ENCODE results near the gene ANGPTL2.

ANGPTL2 gene

GRCh38 chr9:127083138-127083980, 39.1 kb downstream of the ANGPTL2 start:
- no peak for TF ChIP-seq CREB5 (CRISPR knock-in tag; IDR thresholded peaks at IDR 0.05; ENCODE audit: low read depth)
- no peak for ATAC-seq

GRCh38 chr9:127081250-127082185, 40.9 kb downstream of the ANGPTL2 start:
- TF ChIP-seq ARNTL (CRISPR knock-in tag; IDR thresholded peaks at IDR 0.05; ENCODE audit: borderline replicate concordance, low read depth) (no peak), TSHZ2 (CRISPR knock-in tag; IDR thresholded peaks at IDR 0.05) (no peak), ZFP30 (CRISPR knock-in tag; IDR thresholded peaks at IDR 0.05) (no peak), SNAI2 (CRISPR knock-in tag; IDR thresholded peaks at IDR 0.05) (no peak), OSR1 (CRISPR knock-in tag; IDR thresholded peaks at IDR 0.05) (no peak), ISL1 (CRISPR knock-in tag; IDR thresholded peaks at IDR 0.05) (no peak), CSDC2 (CRISPR knock-in tag; IDR thresholded peaks at IDR 0.05) (no peak), ZC3H10 (CRISPR knock-in tag; IDR thresholded peaks at IDR 0.05) (no peak), ZNF8 (CRISPR knock-in tag; IDR thresholded peaks at IDR 0.05) (no peak), ZNF565 (CRISPR knock-in tag; conservative IDR thresholded peaks at IDR 0.05; ENCODE audit: low read depth) (no peak), RARB (CRISPR knock-in tag; IDR thresholded peaks at IDR 0.05) (no peak)
- TF ChIP-seq, protein P1, sequence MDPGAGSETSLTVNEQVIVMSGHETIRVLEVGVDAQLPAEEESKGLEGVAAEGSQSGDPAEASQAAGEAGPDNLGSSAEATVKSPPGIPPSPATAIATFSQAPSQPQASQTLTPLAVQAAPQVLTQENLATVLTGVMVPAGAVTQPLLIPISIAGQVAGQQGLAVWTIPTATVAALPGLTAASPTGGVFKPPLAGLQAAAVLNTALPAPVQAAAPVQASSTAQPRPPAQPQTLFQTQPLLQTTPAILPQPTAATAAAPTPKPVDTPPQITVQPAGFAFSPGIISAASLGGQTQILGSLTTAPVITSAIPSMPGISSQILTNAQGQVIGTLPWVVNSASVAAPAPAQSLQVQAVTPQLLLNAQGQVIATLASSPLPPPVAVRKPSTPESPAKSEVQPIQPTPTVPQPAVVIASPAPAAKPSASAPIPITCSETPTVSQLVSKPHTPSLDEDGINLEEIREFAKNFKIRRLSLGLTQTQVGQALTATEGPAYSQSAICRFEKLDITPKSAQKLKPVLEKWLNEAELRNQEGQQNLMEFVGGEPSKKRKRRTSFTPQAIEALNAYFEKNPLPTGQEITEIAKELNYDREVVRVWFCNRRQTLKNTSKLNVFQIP (CRISPR knock-in tag; IDR thresholded peaks at IDR 0.05; ENCODE audit: borderline replicate concordance, low read depth), result no peak
- TF ChIP-seq, protein P2, sequence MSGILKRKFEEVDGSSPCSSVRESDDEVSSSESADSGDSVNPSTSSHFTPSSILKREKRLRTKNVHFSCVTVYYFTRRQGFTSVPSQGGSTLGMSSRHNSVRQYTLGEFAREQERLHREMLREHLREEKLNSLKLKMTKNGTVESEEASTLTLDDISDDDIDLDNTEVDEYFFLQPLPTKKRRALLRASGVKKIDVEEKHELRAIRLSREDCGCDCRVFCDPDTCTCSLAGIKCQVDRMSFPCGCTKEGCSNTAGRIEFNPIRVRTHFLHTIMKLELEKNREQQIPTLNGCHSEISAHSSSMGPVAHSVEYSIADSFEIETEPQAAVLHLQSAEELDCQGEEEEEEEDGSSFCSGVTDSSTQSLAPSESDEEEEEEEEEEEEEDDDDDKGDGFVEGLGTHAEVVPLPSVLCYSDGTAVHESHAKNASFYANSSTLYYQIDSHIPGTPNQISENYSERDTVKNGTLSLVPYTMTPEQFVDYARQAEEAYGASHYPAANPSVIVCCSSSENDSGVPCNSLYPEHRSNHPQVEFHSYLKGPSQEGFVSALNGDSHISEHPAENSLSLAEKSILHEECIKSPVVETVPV (CRISPR knock-in tag; IDR thresholded peaks at IDR 0.05), result no peak
- no peak for ATAC-seq

GRCh38 chr9:127079446-127080140, 42.8 kb downstream of the ANGPTL2 start:
- ATAC-seq, result no peak
- TF ChIP-seq RARB (CRISPR knock-in tag; IDR thresholded peaks at IDR 0.05) (no peak), TSHZ2 (CRISPR knock-in tag; IDR thresholded peaks at IDR 0.05) (no peak), ZNF565 (CRISPR knock-in tag; conservative IDR thresholded peaks at IDR 0.05; ENCODE audit: low read depth) (no peak), TCF4 (CRISPR knock-in tag; IDR thresholded peaks at IDR 0.05; ENCODE audit: borderline replicate concordance) (no peak), ESRRG (CRISPR knock-in tag; IDR thresholded peaks at IDR 0.05) (no peak), CREB5 (CRISPR knock-in tag; IDR thresholded peaks at IDR 0.05; ENCODE audit: low read depth) (no peak), OSR1 (CRISPR knock-in tag; IDR thresholded peaks at IDR 0.05) (no peak)
- TF ChIP-seq, protein P2 (CRISPR knock-in tag; IDR thresholded peaks at IDR 0.05), result no peak
